Gastroesophageal sphincter (tissue), 4 donors: ENCODE data around the gene ZNF791. TPM values are rescaled to one million over a fixed set of nuclear protein-coding genes. Genes with fewer than 3 reads are reported as not detected.

Source experiments
- ATAC-seq: fragments of 150-250 bp; one replicate; pipeline ENCODE4 v1.9.1; 2016; ENCODE audit warnings: mild to moderate bottlenecking, moderate library complexity
- H3K27ac ChIP-seq, 4 donors: fragments of 200-600 bp; sonication (generic) in 3 of 4; 1 replicate in 3 of 4; 2 replicates in 1 of 4; pipeline ENCODE4 v1.5.1; 2016 to 2019
- H3K27me3 ChIP-seq: fragments of 200-600 bp; sonication (generic); one replicate; pipeline ENCODE4 v1.5.1; 2019
- H3K36me3 ChIP-seq, 2 donors: fragments of 200-600 bp; sonication (generic); one replicate each; pipeline ENCODE4 v1.5.1; 2019; ENCODE audit warnings: control low read depth in 1 of 2
- H3K4me1 ChIP-seq, 3 donors: fragments of 200-600 bp; sonication (generic); 1 replicate in 2 of 3; 2 replicates in 1 of 3; pipeline ENCODE4 v1.5.1; 2016 to 2019; ENCODE audit warnings: control low read depth in 2 of 3
- H3K4me3 ChIP-seq, 2 donors: fragments of 200-600 bp; sonication (generic); one replicate each; pipeline ENCODE4 v1.5.1; 2019; ENCODE audit warnings: mild to moderate bottlenecking in 1 of 2, moderate library complexity in 1 of 2
- H3K9me3 ChIP-seq, 3 donors: fragments of 200-600 bp; sonication (generic); one replicate each; pipeline ENCODE4 v1.5.1; 2017 to 2019; ENCODE audit warnings: control low read depth in 2 of 3
- CTCF ChIP-seq, 4 experiments: fragments of 200-600 bp in 2 of 4; fragments of 450-650 bp in 2 of 4; sonication (generic) in 1 of 4; IDR thresholded peaks; one replicate each; pipeline ENCODE4 v1.5.1; 2017 to 2019; ENCODE audit warnings: antibody characterized with exemption in 4 of 4, mild to moderate bottlenecking in 2 of 4, moderate library complexity in 2 of 4
- EP300 ChIP-seq: sonication (generic); formaldehyde crosslinking; IDR thresholded peaks from one replicate; pipeline ENCODE4 v1.6.1; 2017; ENCODE audit warnings: antibody characterized with exemption, mild to moderate bottlenecking
- POLR2A ChIP-seq, 2 donors: fragments of 450-650 bp; IDR thresholded peaks; one replicate each; pipeline ENCODE4 v1.6.1; 2017; ENCODE audit warnings: antibody characterized with exemption in 2 of 2, mild to moderate bottlenecking in 2 of 2, moderate library complexity in 1 of 2
- POLR2AphosphoS5 ChIP-seq: sonication (generic); formaldehyde crosslinking; IDR thresholded peaks from one replicate; pipeline ENCODE4 v1.6.1; 2017; ENCODE audit warnings: antibody characterized with exemption
- WGBS, 2 donors: methylation state at CpG; one replicate each; pipeline ENCODE4 v1.1.5; 2018; ENCODE audit warnings: low coverage in 1 of 2; 5-methylcytosine and 5-hydroxymethylcytosine counted together
- total RNA-seq, 4 donors: library from RNA; depleted of rRNA; stranded (reverse); fragments of >200 nt; gene quantifications; one replicate each; pipeline ENCODE4 v1.1.0, GENCODE V29; 2016

ZNF791 gene
- total RNA-seq, 4 donors from 2014 or later, result 16.7 to 29.7 (median 20.4) TPM

- Histone ChIP-seq H3K9me3 (no peaks in the 10 kb centered on the region), H3K27ac (peak overlapping the region in 3 of 4 donors; percentile 81 to 89 (median 81)), H3K27me3 (no peaks in the 10 kb centered on the region), H3K4me1 (peaks cover 0 to 55% (median 34%) of the 10 kb centered on the region in 3 donors), H3K4me3 (peak overlapping the region; percentile 61 to 66), H3K36me3 (peaks cover 0 to 53% of the 10 kb centered on the region in 2 donors)
- 50 to 52% methylated on average over 2 to 12 of the region's 12 CpGs for WGBS, 2 donors
- no peak for ATAC-seq
- no peak for TF ChIP-seq CTCF (IDR thresholded peaks at IDR 0.05)
- no peak for TF ChIP-seq POLR2A (IDR thresholded peaks at IDR 0.05)
- TF ChIP-seq POLR2AphosphoS5, result no peak
- no peak for TF ChIP-seq EP300
Observed at GRCh38 chr19:12665671-12666264, 55.0 kb downstream of the ZNF791 start.

GRCh38 chr19:12666265-12667048 lies 55.7 kb downstream of the ZNF791 start, which contains the start of the genes MAN2B1 and WDR83:
TSS of gene MAN2B1 (minus strand) at chr19:12666742. CDS start at chr19:12666701, 41 bp downstream.
TSS of gene WDR83 (plus strand) at chr19:12666807. CDS start at chr19:12669791, 2,984 bp downstream.
- peak; percentile 88 for ATAC-seq

GRCh38 chr19:12667731-12668302 lies 57.1 kb downstream of the ZNF791 start:
- H3K4me3 ChIP-seq, result peak overlapping the region in 1 of 2 donors; percentile 85
- WGBS, 2 donors, result 64 to 79% methylated on average over 2 to 3 of the region's 4 CpGs

More at GRCh38 chr19:12666265-12667048, 55.7 kb downstream of the ZNF791 start, which contains the start of the genes MAN2B1 and WDR83:
- peaks cover 0 to 62% (median 35%) of the 10 kb centered on the region in 3 donors for H3K4me1 ChIP-seq
- H3K27me3 ChIP-seq, result no peaks in the 10 kb centered on the region
- H3K27ac ChIP-seq, result peak within 1 kb of the TSS; percentile 40 to 89 (median 81)
- H3K36me3 ChIP-seq, result peaks cover 0 to 46% of the 10 kb centered on the region in 2 donors
- TF ChIP-seq EP300, result no peak
- TF ChIP-seq POLR2A (IDR thresholded peaks at IDR 0.05), result peak; percentile 40 to 41
- no peak for TF ChIP-seq CTCF (IDR thresholded peaks at IDR 0.05)
- peak; percentile 12 for TF ChIP-seq POLR2AphosphoS5
- WGBS, 2 donors, result 0 to 5% methylated on average over 7 to 11 of the region's 46 CpGs
- H3K9me3 ChIP-seq, result no peaks in the 10 kb centered on the region
- peak within 1 kb of the TSS; percentile 61 to 66 for H3K4me3 ChIP-seq

GRCh38 chr19:12668346-12668745 lies 57.6 kb downstream of the ZNF791 start:
- TF ChIP-seq POLR2A (IDR thresholded peaks at IDR 0.05), result no peak
- no peak for TF ChIP-seq CTCF (IDR thresholded peaks at IDR 0.05)
- TF ChIP-seq EP300, result no peak
- no peak for TF ChIP-seq POLR2AphosphoS5
- Histone ChIP-seq H3K27me3 (no peaks in the 10 kb centered on the region), H3K4me1 (peaks cover 0 to 69% (median 35%) of the 10 kb centered on the region in 3 donors), H3K9me3 (no peaks in the 10 kb centered on the region), H3K27ac (peak overlapping the region in 3 of 4 donors; percentile 92 to 98 (median 95)), H3K36me3 (peaks cover 0 to 41% of the 10 kb centered on the region in 2 donors), H3K4me3 (peak overlapping the region; percentile 83 to 85)
- 67% methylated on average over 5 of the region's 8 CpGs; no CpG with 5 or more reads in 1 of the 2 donors for WGBS, 2 donors
- no peak for ATAC-seq

More at GRCh38 chr19:12667731-12668302, 57.1 kb downstream of the ZNF791 start:
- H3K9me3 ChIP-seq, result no peaks in the 10 kb centered on the region
- H3K27me3 ChIP-seq, result no peaks in the 10 kb centered on the region
- H3K36me3 ChIP-seq, result peaks cover 0 to 41% of the 10 kb centered on the region in 2 donors
- peaks cover 0 to 69% (median 35%) of the 10 kb centered on the region in 3 donors for H3K4me1 ChIP-seq
- H3K27ac ChIP-seq, result peak overlapping the region in 3 of 4 donors; percentile 92 to 98 (median 95)
- ATAC-seq, result no peak
- TF ChIP-seq POLR2AphosphoS5, result no peak
- no peak for TF ChIP-seq EP300
- no peak for TF ChIP-seq POLR2A (IDR thresholded peaks at IDR 0.05)
- TF ChIP-seq CTCF (IDR thresholded peaks at IDR 0.05), result no peak
